NCI-H2171 treated with DMSO at 0.1 percent for 48 hours (cell line): Measurements from ENCODE around the gene TFDP2.
"Not testable (repeated sequence)": the region's sequence is repeated elsewhere in the genome, so short reads cannot be mapped to it uniquely, and the experiment has no call there.

ENCODE experiments used
- DNase-seq: peaks from one replicate; lab custom pipeline; 2025; lab: John Stamatoyannopoulos, UW

Gene TFDP2

GRCh38 chr3:141926929-141927328 lies 222.4 kb downstream of the TFDP2 start:
- no peak for DNase-seq

GRCh38 chr3:141925677-141926076 lies 223.7 kb downstream of the TFDP2 start:
- not testable (repeated sequence) for DNase-seq

GRCh38 chr3:141921316-141921715 lies 228.0 kb downstream of the TFDP2 start:
- peak; percentile 15 for DNase-seq

- DNase-seq: peak; percentile 80
These were observed 228.6 kb downstream of the TFDP2 start for GRCh38 chr3:141920701-141921100.

- DNase-seq: no peak
These were observed 233.6 kb downstream of the TFDP2 start for GRCh38 chr3:141915766-141916165.

GRCh38 chr3:141915016-141915415 lies 234.3 kb downstream of the TFDP2 start:
- no peak for DNase-seq

GRCh38 chr3:141914311-141914710 lies 235.0 kb downstream of the TFDP2 start:
- DNase-seq: no peak

GRCh38 chr3:141913150-141913811 lies 236.1 kb downstream of the TFDP2 start:
- peak; percentile 51 for DNase-seq

GRCh38 chr3:141909986-141910385 lies 239.4 kb downstream of the TFDP2 start:
- DNase-seq: not testable (repeated sequence)

- no peak for DNase-seq
These were observed 239.9 kb downstream of the TFDP2 start for GRCh38 chr3:141909408-141909807.

GRCh38 chr3:141905129-141905528 lies 244.2 kb downstream of the TFDP2 start:
- no peak for DNase-seq

- no peak for DNase-seq
These were observed 245.1 kb downstream of the TFDP2 start for GRCh38 chr3:141904203-141904602.

GRCh38 chr3:141901914-141902313 lies 247.4 kb downstream of the TFDP2 start:
- no peak for DNase-seq

GRCh38 chr3:141900343-141900742 lies 249.0 kb downstream of the TFDP2 start:
- no peak for DNase-seq

GRCh38 chr3:141898908-141899307 lies 250.4 kb downstream of the TFDP2 start:
- no peak for DNase-seq

GRCh38 chr3:141895731-141896130 lies 253.6 kb downstream of the TFDP2 start:
- no peak for DNase-seq

- DNase-seq: no peak
These were observed 254.7 kb downstream of the TFDP2 start for GRCh38 chr3:141894524-141895176.
